Spleen (tissue), 7 donors: ENCODE measurements around the gene PCNX3.

Source experiments
- POLR2A ChIP-seq, 3 donors: fragments of 450-650 bp; IDR thresholded peaks; one replicate each; pipeline ENCODE4 v1.5.1; 2017; ENCODE audit warnings: antibody characterized with exemption in 3 of 3, mild to moderate bottlenecking in 1 of 3
- POLR2AphosphoS5 ChIP-seq, 3 donors: sonication (generic); formaldehyde crosslinking; IDR thresholded peaks; one replicate each; pipeline ENCODE4 v1.5.1; 2017; ENCODE audit warnings: antibody characterized with exemption in 3 of 3
- TF ChIP-seq, protein P1 (sequence below), 11 experiments: fragments of 200-600 bp in 7 of 11; fragments of 450-650 bp in 4 of 11; sonication (generic) in 4 of 11; IDR thresholded peaks in 8 of 11; conservative IDR thresholded peaks in 3 of 11; 1 replicate in 7 of 11; 2 replicates in 4 of 11; pipeline versions ENCODE4 v1.4.0 to v1.8.0; 2016 to 2021; ENCODE audit warnings: antibody characterized with exemption in 11 of 11, inconsistent platforms in 4 of 11, mild to moderate bottlenecking in 1 of 11
- donor health status: DM: no; HTN: no; CAD: no; lungs with moderate emphysema.
- donor health status: DM: no; HTN: no; CAD: no.
- donor health status: DM: no; HTN: no; CAD: no.

DNA sequence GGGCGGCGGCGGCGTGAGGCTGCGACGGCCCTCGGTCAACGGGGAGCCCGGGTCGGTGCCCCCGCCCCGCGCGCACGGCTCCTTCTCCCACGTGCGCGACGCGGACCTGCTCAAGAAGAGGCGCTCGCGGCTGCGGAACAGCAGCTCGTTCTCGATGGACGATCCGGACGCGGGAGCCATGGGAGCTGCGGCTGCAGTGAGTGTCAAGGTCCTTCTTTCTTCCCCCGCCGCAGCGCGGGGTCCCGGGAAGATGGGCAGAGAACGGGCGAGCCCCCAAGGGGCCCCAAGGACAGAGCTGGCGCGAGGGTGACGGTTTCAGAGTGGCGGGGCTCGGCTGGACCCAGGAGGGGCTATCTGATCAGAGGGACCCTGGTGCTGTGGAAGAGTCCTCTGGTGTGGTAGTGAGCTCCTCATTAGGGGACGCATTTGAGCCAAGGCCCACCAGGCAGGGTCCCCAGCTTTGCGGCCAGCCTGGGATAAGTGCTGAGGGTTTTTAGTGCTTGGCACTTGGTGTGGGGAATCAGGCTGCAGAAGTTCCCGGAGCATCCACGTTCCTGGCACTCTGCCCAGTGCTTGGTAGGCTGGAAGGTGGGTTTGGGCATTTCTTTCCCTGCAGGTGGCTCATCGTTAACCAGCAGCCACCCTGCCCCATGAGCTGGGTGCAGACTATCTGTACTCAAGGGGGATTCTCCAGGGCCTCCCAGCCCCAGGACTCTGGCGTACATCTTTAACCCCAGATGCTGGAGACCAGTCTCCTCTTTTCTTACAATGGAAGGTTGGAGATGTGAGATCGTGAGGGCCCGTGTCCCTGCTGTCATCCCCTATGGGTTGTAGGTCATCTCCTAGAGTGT, 30.0 kb upstream of the PCNX3 start:
- TF ChIP-seq, protein P1, sequence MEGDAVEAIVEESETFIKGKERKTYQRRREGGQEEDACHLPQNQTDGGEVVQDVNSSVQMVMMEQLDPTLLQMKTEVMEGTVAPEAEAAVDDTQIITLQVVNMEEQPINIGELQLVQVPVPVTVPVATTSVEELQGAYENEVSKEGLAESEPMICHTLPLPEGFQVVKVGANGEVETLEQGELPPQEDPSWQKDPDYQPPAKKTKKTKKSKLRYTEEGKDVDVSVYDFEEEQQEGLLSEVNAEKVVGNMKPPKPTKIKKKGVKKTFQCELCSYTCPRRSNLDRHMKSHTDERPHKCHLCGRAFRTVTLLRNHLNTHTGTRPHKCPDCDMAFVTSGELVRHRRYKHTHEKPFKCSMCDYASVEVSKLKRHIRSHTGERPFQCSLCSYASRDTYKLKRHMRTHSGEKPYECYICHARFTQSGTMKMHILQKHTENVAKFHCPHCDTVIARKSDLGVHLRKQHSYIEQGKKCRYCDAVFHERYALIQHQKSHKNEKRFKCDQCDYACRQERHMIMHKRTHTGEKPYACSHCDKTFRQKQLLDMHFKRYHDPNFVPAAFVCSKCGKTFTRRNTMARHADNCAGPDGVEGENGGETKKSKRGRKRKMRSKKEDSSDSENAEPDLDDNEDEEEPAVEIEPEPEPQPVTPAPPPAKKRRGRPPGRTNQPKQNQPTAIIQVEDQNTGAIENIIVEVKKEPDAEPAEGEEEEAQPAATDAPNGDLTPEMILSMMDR (IDR thresholded peaks at IDR 0.05 in 8 of 11, conservative IDR thresholded peaks at IDR 0.05 in 3 of 11) = no peak
- no peak for TF ChIP-seq POLR2A (IDR thresholded peaks at IDR 0.05)
- TF ChIP-seq POLR2AphosphoS5 (IDR thresholded peaks at IDR 0.05) = peak in 1 of 3 donors; percentile 43
